SU-DHL-6 (cell line): ENCODE results near the gene TRIM9.

Experiments used
- H2AFZ ChIP-seq: fragments of 200-600 bp; sonication (generic); 2 replicates; pipeline ENCODE4 v1.6.1; 2014; ENCODE audit warnings: low read depth, mild to moderate bottlenecking, moderate library complexity, mixed read lengths, antibody characterized with exemption, low read length; ENCODE audit not compliant: severe bottlenecking
- H3F3A ChIP-seq: fragments of 200-600 bp; shearing (Covaris generic); 2 replicates; pipeline ENCODE4 v1.6.0; 2016; ENCODE audit warnings: antibody characterized with exemption, mild to moderate bottlenecking; ENCODE audit not compliant: insufficient read depth
- H3K27ac ChIP-seq: fragments of 200-600 bp; sonication (generic); 2 replicates; pipeline ENCODE4 v1.5.1; 2016; ENCODE audit warnings: low read depth, mild to moderate bottlenecking, low read length, moderate library complexity, mixed read lengths
- H3K27me3 ChIP-seq: fragments of 200-600 bp; sonication (generic), shearing (Covaris generic); 2 replicates; pipeline ENCODE4 v1.6.0; 2014; ENCODE audit warnings: mild to moderate bottlenecking, low read length
- H3K36me3 ChIP-seq: fragments of 200-600 bp; sonication (generic); 2 replicates; pipeline ENCODE4 v1.6.1; 2014; ENCODE audit warnings: mild to moderate bottlenecking, low read length, mixed read lengths
- H3K4me2 ChIP-seq: fragments of 300-600, 200-600 bp; shearing (Covaris generic), sonication (generic); 2 replicates; pipeline ENCODE4 v1.6.0; 2014; ENCODE audit warnings: low read length, low read depth, mild to moderate bottlenecking; ENCODE audit not compliant: poor library complexity, severe bottlenecking
- H3K4me3 ChIP-seq: fragments of 200-600 bp; sonication (generic); 2 replicates; pipeline ENCODE4 v1.5.1; 2014; ENCODE audit warnings: antibody characterized with exemption, low read length, mild to moderate bottlenecking, mixed read lengths; ENCODE audit not compliant: insufficient read depth, poor library complexity, severe bottlenecking
- H3K79me2 ChIP-seq: fragments of 200-600 bp; sonication (generic); 2 replicates; pipeline ENCODE4 v1.6.1; 2014; ENCODE audit warnings: mild to moderate bottlenecking, low read length, moderate library complexity; ENCODE audit not compliant: insufficient read depth
- H3K9ac ChIP-seq: fragments of 200-600 bp; sonication (generic); 2 replicates; pipeline ENCODE4 v1.7.0; 2014; ENCODE audit warnings: mild to moderate bottlenecking, low read length
- H3K9me2 ChIP-seq: fragments of 200-600 bp; sonication (generic); replicated peaks from 2 replicates; pipeline ENCODE4 v1.6.1; 2014; ENCODE audit warnings: low read length; ENCODE audit not compliant: insufficient read depth
- H3K9me3 ChIP-seq: fragments of 200-600 bp; sonication (generic); 2 replicates; pipeline ENCODE4 v1.6.1; 2014; ENCODE audit warnings: low read length, mixed read lengths; ENCODE audit not compliant: insufficient read depth
- H4K20me1 ChIP-seq: fragments of 200-600 bp; sonication (generic); 2 replicates; pipeline ENCODE4 v1.6.1; 2014; ENCODE audit warnings: low read depth, mild to moderate bottlenecking, antibody characterized with exemption, low read length, moderate library complexity, mixed read lengths
- EZH2phosphoT487 ChIP-seq: fragments of 200-600 bp; sonication (generic), shearing (Covaris generic); conservative IDR thresholded peaks from 2 replicates; pipeline ENCODE4 v1.6.1; 2018; ENCODE audit warnings: mild to moderate bottlenecking, antibody characterized with exemption, low read length, moderate library complexity, mixed read lengths
- TF ChIP-seq, protein P1 (sequence below): fragments of 200-600 bp; sonication (generic); IDR thresholded peaks from one replicate; pipeline ENCODE4 v1.5.1; 2017; ENCODE audit warnings: antibody characterized with exemption, mild to moderate bottlenecking, low read length, moderate library complexity; ENCODE audit not compliant: insufficient read depth, poor library complexity, severe bottlenecking

TRIM9 gene

GRCh38 chr14:51139121-51139681 lies 44.3 kb upstream of the TRIM9 start:
- H3K9ac ChIP-seq, result no peak overlapping the region

GRCh38 chr14:51138404-51139103 lies 43.6 kb upstream of the TRIM9 start:
- Histone ChIP-seq H3K79me2 (no peaks in the 10 kb centered on the region), H3K9ac (no peak overlapping the region), H3K36me3 (no peaks in the 10 kb centered on the region), H3K4me3 (no peak overlapping the region), H2AFZ (no peak overlapping the region), H3K9me3 (no peaks in the 10 kb centered on the region), H4K20me1 (no peaks in the 10 kb centered on the region), H3F3A (no peaks in the 10 kb centered on the region), H3K9me2 (no peaks in the 10 kb centered on the region), H3K27me3 (no peaks in the 10 kb centered on the region), H3K27ac (no peak overlapping the region), H3K4me2 (no peak overlapping the region)
- no peak for TF ChIP-seq EZH2phosphoT487
- TF ChIP-seq, protein P1, sequence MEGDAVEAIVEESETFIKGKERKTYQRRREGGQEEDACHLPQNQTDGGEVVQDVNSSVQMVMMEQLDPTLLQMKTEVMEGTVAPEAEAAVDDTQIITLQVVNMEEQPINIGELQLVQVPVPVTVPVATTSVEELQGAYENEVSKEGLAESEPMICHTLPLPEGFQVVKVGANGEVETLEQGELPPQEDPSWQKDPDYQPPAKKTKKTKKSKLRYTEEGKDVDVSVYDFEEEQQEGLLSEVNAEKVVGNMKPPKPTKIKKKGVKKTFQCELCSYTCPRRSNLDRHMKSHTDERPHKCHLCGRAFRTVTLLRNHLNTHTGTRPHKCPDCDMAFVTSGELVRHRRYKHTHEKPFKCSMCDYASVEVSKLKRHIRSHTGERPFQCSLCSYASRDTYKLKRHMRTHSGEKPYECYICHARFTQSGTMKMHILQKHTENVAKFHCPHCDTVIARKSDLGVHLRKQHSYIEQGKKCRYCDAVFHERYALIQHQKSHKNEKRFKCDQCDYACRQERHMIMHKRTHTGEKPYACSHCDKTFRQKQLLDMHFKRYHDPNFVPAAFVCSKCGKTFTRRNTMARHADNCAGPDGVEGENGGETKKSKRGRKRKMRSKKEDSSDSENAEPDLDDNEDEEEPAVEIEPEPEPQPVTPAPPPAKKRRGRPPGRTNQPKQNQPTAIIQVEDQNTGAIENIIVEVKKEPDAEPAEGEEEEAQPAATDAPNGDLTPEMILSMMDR, result no peak

More at GRCh38 chr14:51139121-51139681, 44.3 kb upstream of the TRIM9 start:
- no peaks in the 10 kb centered on the region for H4K20me1 ChIP-seq
- no peaks in the 10 kb centered on the region for H3K27me3 ChIP-seq
- no peak overlapping the region for H2AFZ ChIP-seq
- no peaks in the 10 kb centered on the region for H3K9me3 ChIP-seq
- no peak overlapping the region for H3K27ac ChIP-seq
- H3K9me2 ChIP-seq, result no peaks in the 10 kb centered on the region
- H3K4me3 ChIP-seq, result no peak overlapping the region
- TF ChIP-seq EZH2phosphoT487, result no peak
- TF ChIP-seq, protein P1, result no peak
- no peaks in the 10 kb centered on the region for H3K79me2 ChIP-seq
- no peaks in the 10 kb centered on the region for H3K36me3 ChIP-seq
- no peaks in the 10 kb centered on the region for H3F3A ChIP-seq
- no peak overlapping the region for H3K4me2 ChIP-seq

GRCh38 chr14:51131516-51131915 lies 36.6 kb upstream of the TRIM9 start:
- Histone ChIP-seq H3K4me2 (no peak overlapping the region), H3K79me2 (no peaks in the 10 kb centered on the region), H3K27ac (no peak overlapping the region), H3K36me3 (no peaks in the 10 kb centered on the region), H3K9ac (no peak overlapping the region), H3K27me3 (no peaks in the 10 kb centered on the region), H3K4me3 (no peak overlapping the region), H3F3A (no peaks in the 10 kb centered on the region), H4K20me1 (no peaks in the 10 kb centered on the region), H2AFZ (no peak overlapping the region), H3K9me3 (no peaks in the 10 kb centered on the region), H3K9me2 (no peaks in the 10 kb centered on the region)
- TF ChIP-seq, protein P1, result no peak
- no peak for TF ChIP-seq EZH2phosphoT487
